Omental fat pad (tissue), 4 donors: ENCODE measurements around the gene ZNF608. TPM values are rescaled to one million over a fixed set of nuclear protein-coding genes. Genes with fewer than 3 reads are reported as not detected.

ENCODE experiments used
- ATAC-seq: fragments of 150-250 bp; one replicate; pipeline ENCODE4 v1.9.1; 2016; ENCODE audit warnings: mild to moderate bottlenecking, moderate library complexity; ENCODE audit not compliant: low FRiP score
- DNase-seq: peaks from one replicate; pipeline ENCODE4 v3.0.0-alpha.2; 2019; ENCODE audit warnings: low spot score
- total RNA-seq, 4 donors: library from RNA; depleted of rRNA; stranded (reverse); fragments of >200 nt; gene quantifications; one replicate each; pipeline ENCODE4 v1.1.0, GENCODE V29; 2016
- TF ChIP-seq, protein P1 (sequence below), 3 donors: fragments of 450-650 bp; IDR thresholded peaks; one replicate each; pipeline ENCODE4 v1.5.1; 2016 to 2017; ENCODE audit warnings: antibody characterized with exemption in 3 of 3, mild to moderate bottlenecking in 3 of 3, moderate library complexity in 2 of 3

Gene ZNF608
- total RNA-seq, 4 donors from 2014 or later: 14.8 to 26.2 (median 20.8) TPM

DNA sequence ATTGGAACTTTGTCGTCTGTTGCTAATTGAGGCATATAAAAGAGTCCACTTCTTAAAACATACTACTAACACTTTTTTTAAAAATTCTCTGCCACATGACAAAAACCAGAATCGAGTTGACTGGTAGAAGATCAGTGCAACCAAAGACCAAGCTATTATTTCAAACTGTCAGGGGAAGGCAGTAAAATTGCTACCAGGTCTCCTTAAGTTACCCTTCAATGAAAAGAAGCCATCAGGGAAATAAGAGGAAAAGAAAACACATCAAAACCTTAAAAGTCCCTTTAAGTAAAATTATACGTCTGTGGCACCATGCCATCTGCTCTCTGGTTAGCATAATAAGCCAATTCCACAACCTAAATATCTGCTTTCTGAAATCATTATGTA is 9.6 kb downstream of the ZNF608 start:
- TF ChIP-seq, protein P1, sequence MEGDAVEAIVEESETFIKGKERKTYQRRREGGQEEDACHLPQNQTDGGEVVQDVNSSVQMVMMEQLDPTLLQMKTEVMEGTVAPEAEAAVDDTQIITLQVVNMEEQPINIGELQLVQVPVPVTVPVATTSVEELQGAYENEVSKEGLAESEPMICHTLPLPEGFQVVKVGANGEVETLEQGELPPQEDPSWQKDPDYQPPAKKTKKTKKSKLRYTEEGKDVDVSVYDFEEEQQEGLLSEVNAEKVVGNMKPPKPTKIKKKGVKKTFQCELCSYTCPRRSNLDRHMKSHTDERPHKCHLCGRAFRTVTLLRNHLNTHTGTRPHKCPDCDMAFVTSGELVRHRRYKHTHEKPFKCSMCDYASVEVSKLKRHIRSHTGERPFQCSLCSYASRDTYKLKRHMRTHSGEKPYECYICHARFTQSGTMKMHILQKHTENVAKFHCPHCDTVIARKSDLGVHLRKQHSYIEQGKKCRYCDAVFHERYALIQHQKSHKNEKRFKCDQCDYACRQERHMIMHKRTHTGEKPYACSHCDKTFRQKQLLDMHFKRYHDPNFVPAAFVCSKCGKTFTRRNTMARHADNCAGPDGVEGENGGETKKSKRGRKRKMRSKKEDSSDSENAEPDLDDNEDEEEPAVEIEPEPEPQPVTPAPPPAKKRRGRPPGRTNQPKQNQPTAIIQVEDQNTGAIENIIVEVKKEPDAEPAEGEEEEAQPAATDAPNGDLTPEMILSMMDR (IDR thresholded peaks at IDR 0.05): no peak
- DNase-seq (no peak), ATAC-seq (no peak)

DNA sequence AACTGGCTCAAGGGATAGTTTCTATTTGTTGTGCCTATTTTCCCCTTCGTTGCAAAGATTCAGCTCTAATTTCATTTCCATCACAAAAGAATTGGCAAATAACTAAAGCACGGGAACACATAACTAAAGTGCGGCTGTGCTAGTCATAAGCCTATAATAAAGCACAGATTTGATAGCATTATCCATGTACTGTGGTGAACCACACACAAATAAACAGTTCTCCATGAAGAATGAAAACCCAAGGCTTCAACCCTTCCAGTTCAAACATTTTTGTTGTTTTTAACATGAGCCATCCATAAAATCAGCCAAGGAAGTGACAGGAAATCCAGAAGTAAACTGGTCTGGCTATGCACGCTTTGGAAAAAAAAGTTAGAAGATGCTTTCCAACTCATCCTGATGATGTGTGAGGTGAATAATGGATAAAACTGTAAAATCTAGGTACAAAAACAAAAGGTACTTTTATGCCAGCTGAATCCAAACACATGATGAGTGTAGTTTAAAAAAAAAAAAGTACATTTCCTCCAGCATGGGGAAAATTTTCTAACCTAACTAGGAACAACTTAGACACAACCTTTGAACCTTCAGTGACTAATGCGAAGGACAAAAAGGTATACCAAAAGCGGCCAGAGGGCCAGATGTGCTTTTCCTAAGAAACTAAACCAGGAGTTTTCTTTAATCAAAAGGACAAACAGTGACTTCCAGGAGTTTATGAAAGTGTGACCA is 10.2 kb downstream of the ZNF608 start:
- ATAC-seq (no peak), DNase-seq (no peak)

DNA sequence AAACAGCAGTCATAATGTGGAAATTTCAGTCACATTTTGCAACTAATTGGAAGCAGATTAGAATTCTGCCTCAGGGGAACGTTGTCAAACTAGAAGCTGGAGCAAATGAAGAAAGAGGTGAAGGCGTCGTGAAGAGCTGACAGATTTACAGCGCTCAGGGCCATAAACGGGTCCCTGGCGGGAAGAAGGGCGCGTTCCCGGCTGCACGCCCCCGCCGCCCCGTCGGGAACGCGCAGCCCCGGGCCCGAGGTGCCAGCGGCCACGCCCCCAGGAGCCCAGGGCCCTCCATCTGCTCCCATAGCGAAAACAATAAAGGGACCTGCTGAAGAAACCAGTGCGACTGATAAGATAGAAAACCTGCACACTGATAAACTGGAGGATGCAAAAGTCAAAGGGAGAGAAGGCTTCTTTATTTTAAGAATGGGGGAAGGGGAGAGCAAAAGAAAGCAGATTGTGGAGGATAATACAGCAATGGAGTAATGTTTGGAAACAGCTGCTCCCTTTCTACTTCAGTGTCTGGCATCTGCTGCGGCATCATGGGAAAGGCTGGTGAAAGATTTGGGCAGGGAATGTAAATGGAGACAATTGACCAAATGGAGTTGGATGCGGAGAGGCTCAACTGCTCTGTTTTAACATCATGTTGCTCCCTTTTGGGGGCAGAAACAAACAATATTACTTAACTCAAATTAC is 11.1 kb downstream of the ZNF608 start:
- TF ChIP-seq, protein P1 (IDR thresholded peaks at IDR 0.05): no peak
- no peak for ATAC-seq
- DNase-seq: no peak

More for the DNA sequence above, 10.2 kb downstream of the ZNF608 start:
- TF ChIP-seq, protein P1 (IDR thresholded peaks at IDR 0.05): no peak

DNA sequence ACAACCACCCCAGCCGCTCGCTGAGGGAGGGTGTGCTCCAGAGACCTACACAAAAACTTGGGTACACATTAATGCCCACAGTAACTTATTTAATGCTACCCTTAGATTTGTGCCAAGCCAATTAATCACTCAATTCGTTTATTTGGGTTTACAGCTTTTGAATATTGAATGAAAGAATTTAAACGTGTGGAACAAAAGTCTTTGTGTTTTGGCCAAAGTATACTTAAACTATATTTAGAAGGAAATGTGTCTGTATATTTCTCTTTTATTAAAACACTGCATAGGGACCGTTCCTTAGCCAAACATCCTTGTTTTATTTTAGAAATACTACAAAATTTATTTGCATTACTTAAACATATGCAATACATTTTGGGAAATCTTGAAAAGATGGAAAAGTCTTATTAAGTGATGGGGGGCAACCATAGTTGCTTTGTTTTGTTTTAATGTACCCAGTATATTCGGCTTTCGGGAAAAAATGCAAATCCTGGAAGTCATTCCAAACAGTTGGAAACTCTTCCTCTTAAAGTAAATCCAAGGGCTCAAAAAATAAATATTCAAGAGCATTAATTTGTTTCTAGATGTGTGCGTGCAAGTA is 11.8 kb downstream of the ZNF608 start:
- DNase-seq (no peak), ATAC-seq (no peak)
- TF ChIP-seq, protein P1 (IDR thresholded peaks at IDR 0.05): no peak

DNA sequence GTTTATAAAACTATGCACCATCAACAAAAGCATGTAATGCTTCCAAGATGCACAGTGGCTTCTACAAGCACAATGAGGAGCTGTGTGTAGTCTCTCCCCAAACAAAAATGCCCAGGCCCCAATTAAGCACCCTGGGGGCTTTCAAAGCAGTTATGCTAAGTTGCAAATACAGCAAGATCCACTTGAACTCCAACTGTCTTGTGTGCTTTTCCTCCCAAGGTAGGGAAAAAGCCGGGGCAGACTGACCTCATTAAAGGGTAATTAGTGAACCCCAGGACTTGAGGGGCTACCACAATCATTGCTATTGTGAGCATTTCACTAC is 13.1 kb downstream of the ZNF608 start:
- TF ChIP-seq, protein P1 (IDR thresholded peaks at IDR 0.05): no peak
- DNase-seq: no peak
- ATAC-seq: no peak

DNA sequence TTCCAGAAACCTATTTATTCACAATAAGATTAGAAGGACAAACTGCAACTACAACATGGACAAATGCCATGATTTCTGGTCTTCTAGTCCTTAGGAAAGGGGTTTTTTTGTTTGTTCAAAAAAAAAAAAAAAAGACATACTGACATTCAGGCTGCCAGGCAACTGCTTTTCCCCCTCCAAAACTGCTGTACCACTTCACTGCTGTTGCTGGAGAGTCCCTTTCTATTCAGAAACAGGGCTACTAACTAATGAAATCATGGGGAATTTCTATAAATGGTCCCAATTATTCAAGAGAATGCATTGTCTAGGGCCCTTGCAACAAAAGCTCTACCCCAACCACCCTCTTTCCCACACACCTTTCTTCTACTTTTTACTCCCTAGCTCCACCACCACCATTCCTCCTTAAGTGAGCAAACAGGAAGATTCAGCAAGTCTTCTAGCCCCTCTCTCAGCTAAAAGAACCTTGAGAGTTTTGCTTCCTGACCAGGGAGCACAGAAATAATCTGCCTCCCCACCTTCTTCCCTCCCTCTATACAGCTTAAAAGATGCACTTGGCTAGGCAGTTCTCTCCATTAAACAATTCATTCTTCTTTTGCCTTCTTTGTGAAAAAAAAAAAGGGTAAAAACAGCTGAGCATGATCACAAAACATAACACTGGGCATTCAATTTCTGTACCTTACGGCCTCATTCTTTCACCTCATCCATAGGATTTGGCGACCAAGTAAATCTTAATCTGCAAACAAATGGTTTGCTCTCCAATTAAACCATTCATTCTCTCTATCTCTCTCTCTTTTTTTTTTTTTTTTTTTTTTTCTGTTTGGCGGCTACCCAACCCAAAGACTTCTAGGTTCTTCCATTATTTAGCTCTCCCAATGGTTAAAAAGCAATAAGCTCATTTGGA is 13.8 kb downstream of the ZNF608 start:
- TF ChIP-seq, protein P1 (IDR thresholded peaks at IDR 0.05): no peak
- no peak for ATAC-seq

More for the DNA sequence above, 13.8 kb downstream of the ZNF608 start:
- no peak for DNase-seq
